SK-N-SH treated with all-trans-retinoic acid at 6 μM for 48 hours (cell line): Measurements from ENCODE around the gene AGL.

Experiments
- ATAC-seq: fragments of 200-7000 bp; cut with Tn5 transposase; 3 replicates; pipeline ENCODE4 v1.9.1; 2020; ENCODE audit warnings: mild to moderate bottlenecking, moderate library complexity
- ARNTL ChIP-seq: fragments of 450-650 bp; formaldehyde crosslinking; IDR thresholded peaks from 2 replicates; pipeline ENCODE4 v1.5.0; 2020; ENCODE audit warnings: low read depth, mild to moderate bottlenecking, moderate library complexity, borderline replicate concordance
- BACH2 ChIP-seq: fragments of 250-450 bp; sonication (Bioruptor Pico); IDR thresholded peaks from 2 replicates; pipeline ENCODE4 v1.9.0; 2021; ENCODE audit warnings: mild to moderate bottlenecking, borderline replicate concordance
- CREB5 ChIP-seq: fragments of 250-450 bp; sonication (Bioruptor Pico); IDR thresholded peaks from 2 replicates; pipeline ENCODE4 v1.5.1; 2020; ENCODE audit warnings: low read depth, mild to moderate bottlenecking, moderate library complexity
- CSDC2 ChIP-seq: fragments of 250-450 bp; sonication (Bioruptor Pico); IDR thresholded peaks from 2 replicates; pipeline ENCODE4 v1.5.0; 2020; ENCODE audit warnings: mild to moderate bottlenecking, moderate library complexity
- CSRNP3 ChIP-seq: fragments of 250-450 bp; sonication (Bioruptor Pico); IDR thresholded peaks from 2 replicates; pipeline ENCODE4 v1.5.1; 2021; ENCODE audit warnings: mild to moderate bottlenecking, moderate library complexity
- ESRRG ChIP-seq: fragments of 250-450 bp; sonication (Bioruptor Pico); IDR thresholded peaks from 2 replicates; pipeline ENCODE4 v1.6.1; 2021; ENCODE audit warnings: mild to moderate bottlenecking
- OSR1 ChIP-seq: fragments of 250-450 bp; sonication (Bioruptor Pico); IDR thresholded peaks from 2 replicates; pipeline ENCODE4 v1.8.0; 2022; ENCODE audit warnings: moderate library complexity, mild to moderate bottlenecking, inconsistent platforms
- PATZ1 ChIP-seq: fragments of 250-450 bp; sonication (Bioruptor Pico); IDR thresholded peaks from 2 replicates; pipeline ENCODE4 v1.8.0; 2020; ENCODE audit warnings: mild to moderate bottlenecking, moderate library complexity, borderline replicate concordance
- RARB ChIP-seq: fragments of 250-450 bp; sonication (Bioruptor Pico); IDR thresholded peaks from 2 replicates; pipeline ENCODE4 v1.8.0; 2021; ENCODE audit warnings: mild to moderate bottlenecking, moderate library complexity
- SNAI2 ChIP-seq: fragments of 250-450 bp; sonication (Bioruptor Pico); IDR thresholded peaks from 2 replicates; pipeline ENCODE4 v1.5.0; 2020; ENCODE audit warnings: mild to moderate bottlenecking, moderate library complexity
- TCF4 ChIP-seq: fragments of 250-450 bp; sonication (Bioruptor Pico); IDR thresholded peaks from 2 replicates; pipeline ENCODE4 v1.8.0; 2021; ENCODE audit warnings: mild to moderate bottlenecking, moderate library complexity, borderline replicate concordance
- TSHZ2 ChIP-seq: fragments of 250-450 bp; sonication (Bioruptor Pico); IDR thresholded peaks from 2 replicates; pipeline ENCODE4 v1.5.0; 2020; ENCODE audit warnings: mild to moderate bottlenecking, moderate library complexity
- ZFP3 ChIP-seq: fragments of 250-450 bp; sonication (Bioruptor Pico); IDR thresholded peaks from 2 replicates; pipeline ENCODE4 v1.5.0; 2020; ENCODE audit warnings: mild to moderate bottlenecking, moderate library complexity
- ZFP30 ChIP-seq: fragments of 450-650 bp; formaldehyde crosslinking; IDR thresholded peaks from 2 replicates; pipeline ENCODE4 v1.5.0; 2022; ENCODE audit warnings: mild to moderate bottlenecking, moderate library complexity
- ZNF565 ChIP-seq: fragments of 450-650 bp; formaldehyde crosslinking; conservative IDR thresholded peaks from 2 replicates; pipeline ENCODE4 v1.5.0; 2020; ENCODE audit warnings: low read depth, mild to moderate bottlenecking, moderate library complexity
- ZNF70 ChIP-seq: fragments of 450-650 bp; formaldehyde crosslinking; IDR thresholded peaks from 2 replicates; pipeline ENCODE4 v1.5.0; 2020; ENCODE audit warnings: mild to moderate bottlenecking, moderate library complexity
- ZNF8 ChIP-seq: fragments of 450-650 bp; formaldehyde crosslinking; IDR thresholded peaks from 2 replicates; pipeline ENCODE4 v1.5.0; 2020; ENCODE audit warnings: mild to moderate bottlenecking, moderate library complexity
- TF ChIP-seq, protein P1 (sequence below): fragments of 250-450 bp; sonication (Bioruptor Pico); IDR thresholded peaks from 2 replicates; pipeline ENCODE4 v1.8.0; 2021; ENCODE audit warnings: low read depth, mild to moderate bottlenecking, moderate library complexity, borderline replicate concordance

The AGL gene

DNA sequence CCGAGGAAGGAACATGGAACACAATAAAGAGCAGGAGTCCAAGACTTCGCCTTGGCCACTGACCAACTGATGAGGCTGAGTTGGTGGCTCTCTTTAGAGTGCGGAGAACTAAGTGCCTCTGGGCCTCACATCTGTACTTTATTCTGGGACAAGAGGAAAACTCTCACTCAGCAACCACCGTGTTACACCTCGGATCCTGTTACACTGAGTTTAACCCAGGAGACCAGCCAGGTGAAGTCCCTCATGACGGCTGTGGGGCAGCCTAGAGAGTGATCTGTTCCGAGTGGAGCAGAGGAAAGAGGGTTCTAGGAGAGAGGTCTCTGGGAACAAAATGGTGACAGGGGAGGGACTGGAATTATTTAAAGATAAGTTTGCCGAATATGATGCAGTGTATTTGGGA is 33.5 kb upstream of the AGL start:
- ATAC-seq: no peak
- TF ChIP-seq CSRNP3 (CRISPR knock-in tag): no peak
- TF ChIP-seq PATZ1 (CRISPR knock-in tag): no peak

DNA sequence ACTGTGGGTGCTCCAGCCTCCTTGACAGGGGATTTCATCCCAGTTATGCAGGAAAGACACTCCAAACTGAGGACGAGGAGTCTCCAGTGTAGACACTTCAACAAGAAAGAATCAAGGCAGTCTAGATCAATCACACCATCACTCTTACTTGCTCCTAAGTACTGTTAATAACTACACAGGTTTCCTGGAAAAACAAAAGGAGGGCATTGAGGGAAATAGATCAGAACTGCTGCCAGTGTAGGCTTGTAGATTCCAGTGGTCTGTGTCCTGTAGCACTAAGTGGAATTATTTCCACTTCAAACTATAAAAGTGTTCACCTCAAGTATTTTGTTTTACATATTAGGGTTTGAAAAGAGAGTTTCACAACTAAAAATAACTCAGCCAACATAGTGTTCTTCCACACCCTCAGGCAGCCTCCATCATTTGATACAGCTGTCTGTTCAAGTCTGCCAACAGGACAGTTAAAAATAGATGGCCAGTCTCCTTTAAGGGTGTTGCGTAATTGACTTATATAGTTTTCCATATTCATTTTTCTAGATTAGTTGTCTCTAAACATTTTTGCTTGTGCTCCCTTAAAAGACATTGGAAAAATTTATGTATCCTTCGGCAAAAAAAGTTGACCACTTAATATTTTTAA is 32.0 kb upstream of the AGL start:
- ATAC-seq: no peak
- TF ChIP-seq TCF4 (CRISPR knock-in tag) (no peak), ZFP30 (CRISPR knock-in tag) (no peak), SNAI2 (no peak), ZFP3 (no peak), CSDC2 (CRISPR knock-in tag) (no peak), ESRRG (CRISPR knock-in tag) (no peak), CREB5 (CRISPR knock-in tag) (no peak), TSHZ2 (CRISPR knock-in tag) (no peak), RARB (CRISPR knock-in tag) (no peak), OSR1 (CRISPR knock-in tag) (no peak), ARNTL (CRISPR knock-in tag) (no peak)

GRCh38 chr1:99820546-99820945 is 29.6 kb upstream of the AGL start:
- TF ChIP-seq CSDC2 (CRISPR knock-in tag) (no peak), ZNF565 (CRISPR knock-in tag) (no peak), RARB (CRISPR knock-in tag) (no peak), ZNF8 (CRISPR knock-in tag) (no peak)
- ATAC-seq: no peak

- ATAC-seq: no peak
- TF ChIP-seq ZFP30 (CRISPR knock-in tag) (no peak), OSR1 (CRISPR knock-in tag) (no peak), ARNTL (CRISPR knock-in tag) (no peak), BACH2 (CRISPR knock-in tag) (no peak), ZNF70 (CRISPR knock-in tag) (no peak)
- TF ChIP-seq, protein P1, sequence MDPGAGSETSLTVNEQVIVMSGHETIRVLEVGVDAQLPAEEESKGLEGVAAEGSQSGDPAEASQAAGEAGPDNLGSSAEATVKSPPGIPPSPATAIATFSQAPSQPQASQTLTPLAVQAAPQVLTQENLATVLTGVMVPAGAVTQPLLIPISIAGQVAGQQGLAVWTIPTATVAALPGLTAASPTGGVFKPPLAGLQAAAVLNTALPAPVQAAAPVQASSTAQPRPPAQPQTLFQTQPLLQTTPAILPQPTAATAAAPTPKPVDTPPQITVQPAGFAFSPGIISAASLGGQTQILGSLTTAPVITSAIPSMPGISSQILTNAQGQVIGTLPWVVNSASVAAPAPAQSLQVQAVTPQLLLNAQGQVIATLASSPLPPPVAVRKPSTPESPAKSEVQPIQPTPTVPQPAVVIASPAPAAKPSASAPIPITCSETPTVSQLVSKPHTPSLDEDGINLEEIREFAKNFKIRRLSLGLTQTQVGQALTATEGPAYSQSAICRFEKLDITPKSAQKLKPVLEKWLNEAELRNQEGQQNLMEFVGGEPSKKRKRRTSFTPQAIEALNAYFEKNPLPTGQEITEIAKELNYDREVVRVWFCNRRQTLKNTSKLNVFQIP (CRISPR knock-in tag): no peak
Measured at GRCh38 chr1:99825098-99825497, 25.1 kb upstream of the AGL start.
